GM19025 (cell line): ENCODE results near the gene ACRV1.

Experiments used
- ATAC-seq: cut with Tn5 transposase; IDR thresholded peaks from one replicate; pipeline ENCODE4 v1.9.1; 2021; ENCODE audit warnings: mild to moderate bottlenecking, low read depth, moderate library complexity; ENCODE audit not compliant: unreplicated experiment

The ACRV1 gene

GRCh38 chr11:125662689-125663088 is 18.0 kb downstream of the ACRV1 start:
- ATAC-seq = no peak

DNA sequence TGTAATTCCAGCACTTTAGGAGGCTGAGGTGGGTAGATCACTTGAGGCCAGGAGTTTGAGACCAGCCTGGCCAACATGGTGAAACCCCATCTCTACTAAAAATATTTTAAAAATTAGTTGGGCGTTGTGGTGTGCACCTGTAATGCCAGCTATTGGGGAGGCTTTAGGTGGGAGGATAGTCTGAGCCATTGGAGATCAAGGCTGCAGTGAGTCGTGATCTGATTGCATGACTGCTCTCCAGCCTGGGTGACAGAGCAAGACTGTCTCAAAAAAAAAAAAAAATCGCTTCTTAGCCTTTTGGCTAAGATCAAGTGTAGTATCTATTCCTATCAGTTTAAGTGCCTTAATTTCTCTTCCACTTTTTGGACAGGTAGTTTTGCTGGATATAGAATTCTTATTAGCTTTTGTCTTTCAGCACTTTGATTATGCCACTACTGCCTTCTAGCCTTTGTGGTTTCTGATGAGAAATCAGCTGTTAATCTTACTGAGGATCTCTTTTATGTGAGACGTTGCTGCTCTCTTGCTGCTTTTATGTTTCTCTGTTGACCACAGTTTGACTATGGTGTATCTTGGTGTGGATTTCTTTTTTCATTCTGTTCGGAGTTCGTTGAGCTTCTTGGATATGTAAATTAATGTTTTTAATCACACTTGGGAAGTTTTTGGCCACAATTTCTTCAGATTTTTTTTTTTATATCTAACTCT is 31.0 kb downstream of the ACRV1 start:
- ATAC-seq = no peak

DNA sequence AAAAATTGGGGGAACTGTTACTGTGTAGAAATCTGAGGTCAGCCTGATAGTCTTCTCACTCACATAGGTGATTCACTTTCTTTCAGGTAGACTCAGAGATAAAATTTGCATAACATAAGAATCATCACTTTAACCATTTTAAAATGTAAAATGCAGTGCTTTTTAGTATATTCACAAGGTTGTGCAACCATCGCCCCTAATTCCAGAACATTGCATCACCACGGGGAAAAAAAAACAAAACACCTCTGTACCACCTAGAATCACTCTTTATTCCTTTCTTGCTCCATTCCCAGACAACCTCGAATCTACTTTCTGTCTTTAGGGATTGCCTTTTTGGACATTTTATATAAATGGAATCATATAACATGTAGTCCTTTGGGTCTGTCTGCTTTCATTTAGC is 34.8 kb downstream of the ACRV1 start:
- no peak for ATAC-seq

- no peak for ATAC-seq
These were observed 42.3 kb downstream of the ACRV1 start for GRCh38 chr11:125638315-125638714.

GRCh38 chr11:125637840-125638239 is 42.8 kb downstream of the ACRV1 start:
- no peak for ATAC-seq

GRCh38 chr11:125627236-125627910 is 53.3 kb downstream of the ACRV1 start:
- ATAC-seq = no peak

GRCh38 chr11:125626288-125626950 is 54.2 kb downstream of the ACRV1 start:
- ATAC-seq = peak; percentile 17

GRCh38 chr11:125625630-125626287 is 54.9 kb downstream of the ACRV1 start:
- ATAC-seq = peak; percentile 90

GRCh38 chr11:125625225-125625629 is 55.4 kb downstream of the ACRV1 start:
- no peak for ATAC-seq

DNA sequence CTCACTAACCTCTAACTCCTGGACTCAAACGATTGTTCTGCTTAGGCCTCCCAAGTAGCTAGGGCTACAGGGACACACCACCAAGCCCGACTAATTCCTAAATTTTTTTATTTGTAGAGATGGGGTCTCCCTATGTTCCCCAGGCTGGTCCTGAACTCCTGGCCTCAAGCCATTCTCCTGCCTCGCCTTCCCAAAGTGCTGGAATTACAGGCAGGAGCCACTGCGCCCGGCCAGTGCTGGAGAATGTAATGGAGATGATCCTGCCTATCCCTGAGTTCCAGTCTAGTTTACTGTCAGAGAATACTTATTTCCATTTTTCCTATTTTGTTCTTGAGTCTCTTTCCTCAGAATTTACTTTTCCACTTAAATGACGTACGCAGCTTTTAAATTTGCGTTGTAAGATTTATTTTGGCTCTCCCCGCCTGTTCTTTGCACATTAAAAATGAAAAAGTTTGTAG is 55.9 kb downstream of the ACRV1 start, which contains the start of gene CHEK1:
Gene CHEK1 (plus strand): TSS at position 408 of the 458 bp plus-strand sequence. CDS start 1,606 bp downstream, outside the sequence.
- ATAC-seq = no peak

DNA sequence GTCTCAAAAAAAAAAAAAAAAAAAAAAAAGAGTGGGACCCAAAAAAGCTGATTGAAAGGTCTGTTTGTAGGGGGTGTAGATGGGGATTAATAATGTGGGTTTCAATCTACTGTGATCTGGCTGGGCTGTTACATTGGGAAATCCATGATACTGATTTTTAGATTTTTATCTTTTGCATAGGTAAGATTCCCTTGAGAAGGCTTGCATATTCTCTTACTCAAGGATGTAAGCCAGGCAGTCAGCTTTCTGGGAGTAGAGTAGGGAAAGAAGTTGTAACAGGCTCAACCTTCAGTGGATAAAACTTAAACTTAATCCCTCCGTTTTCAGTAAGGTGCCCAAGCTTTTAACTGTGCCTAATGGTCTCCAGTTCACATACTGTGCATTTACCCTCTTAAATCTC is 57.6 kb downstream of the ACRV1 start:
- no peak for ATAC-seq

- ATAC-seq = no peak
These were observed 58.7 kb downstream of the ACRV1 start for GRCh38 chr11:125621995-125622394.
